HepG2 (cell line): ENCODE results near the gene TP53TG5. TPM values are rescaled to one million over a fixed set of nuclear protein-coding genes. Genes with fewer than 3 reads are reported as not detected.

Experiments used
- AHDC1 ChIP-seq: sonication (generic); formaldehyde crosslinking; IDR thresholded peaks from 2 replicates; pipeline ENCODE4 v1.5.1; 2020; ENCODE audit warnings: mild to moderate bottlenecking, missing genetic modification reagents, borderline replicate concordance
- FIP1L1 ChIP-seq: fragments of 200-400 bp; formaldehyde crosslinking; IDR thresholded peaks from 2 replicates; pipeline ENCODE4 v1.6.1; 2018; ENCODE audit warnings: low read depth, mild to moderate bottlenecking, low read length, moderate library complexity, borderline replicate concordance; ENCODE audit not compliant: insufficient read depth
- FOXA1 ChIP-seq, 2 experiments: fragments of 450-650 bp in 1 of 2; sonication (generic) in 1 of 2; formaldehyde crosslinking in 1 of 2; IDR thresholded peaks; 2 replicates each; pipeline versions ENCODE4 v1.4.0 to v1.6.1; 2016 to 2020; ENCODE audit warnings: missing genetic modification reagents in 1 of 2
- FUBP1 ChIP-seq: sonication (generic); formaldehyde crosslinking; IDR thresholded peaks from 2 replicates; pipeline ENCODE4 v1.5.1; 2020; ENCODE audit warnings: missing genetic modification reagents, mild to moderate bottlenecking, borderline replicate concordance
- GATA4 ChIP-seq: sonication (generic); IDR thresholded peaks from 2 replicates; pipeline ENCODE4 v1.6.1; 2016; ENCODE audit warnings: antibody characterized with exemption, low read depth, borderline replicate concordance
- GPN1 ChIP-seq: sonication (generic); formaldehyde crosslinking; IDR thresholded peaks from 2 replicates; pipeline ENCODE4 v1.5.1; 2020; ENCODE audit warnings: missing genetic modification reagents, borderline replicate concordance
- HBP1 ChIP-seq: IDR thresholded peaks from 2 replicates; pipeline ENCODE4 v1.6.1; 2016; ENCODE audit warnings: low read depth, control low read depth
- HNF1A ChIP-seq, 2 experiments: sonication (generic) in 1 of 2; formaldehyde crosslinking in 1 of 2; IDR thresholded peaks; 2 replicates each; pipeline versions ENCODE4 v1.4.0 to v1.6.1; 2016 to 2020; ENCODE audit warnings: borderline replicate concordance in 1 of 2, low read depth in 1 of 2, mild to moderate bottlenecking in 1 of 2, missing genetic modification reagents in 1 of 2
- TCF7 ChIP-seq: sonication (generic); IDR thresholded peaks from 2 replicates; pipeline ENCODE4 v1.6.1; 2016; ENCODE audit warnings: antibody characterized with exemption, low read depth
- TEAD2 ChIP-seq: sonication (generic); formaldehyde crosslinking; IDR thresholded peaks from 2 replicates; pipeline ENCODE4 v1.9.0; 2021; ENCODE audit warnings: missing genetic modification reagents
- TP53 ChIP-seq: sonication (generic); formaldehyde crosslinking; conservative IDR thresholded peaks from 2 replicates; pipeline ENCODE4 v1.4.0; 2020; ENCODE audit warnings: missing genetic modification reagents
- ZNF44 ChIP-seq: sonication (generic); formaldehyde crosslinking; IDR thresholded peaks from 2 replicates; pipeline ENCODE4 v1.5.1; 2020; ENCODE audit warnings: mild to moderate bottlenecking, missing genetic modification reagents
- ZNF616 ChIP-seq: sonication (generic); formaldehyde crosslinking; IDR thresholded peaks from 2 replicates; pipeline ENCODE4 v1.5.0; 2020; ENCODE audit warnings: low read depth, mild to moderate bottlenecking, missing genetic modification reagents
- polyA plus RNA-seq, 8 experiments: library from polyadenylated mRNA; depleted of rRNA in 3 of 8; stranded (reverse) in 7 of 8; unstranded in 1 of 8; fragments of >200 nt; fragmentation: Illumina TruSeq in 4 of 8; extraction: Trizol in 4 of 8; gene quantifications; 2 replicates each; pipeline versions ENCODE4 v1.2.1 to v1.2.3, GENCODE V29; 2011 to 2016; ENCODE audit warnings: low read depth in 4 of 8, missing spikeins in 1 of 8, mixed read lengths in 1 of 8; ENCODE audit not compliant: insufficient read depth in 1 of 8
- total RNA-seq, 5 experiments: library from RNA; depleted of rRNA; stranded (reverse); fragments of >200 nt; fragmentation: Illumina TruSeq; extraction: Trizol; gene quantifications; 2 replicates each; pipeline ENCODE4 v1.2.3, GENCODE V29; 2016; ENCODE audit warnings: low read depth in 1 of 5

TP53TG5 gene
- total and polyA plus RNA-seq, 2 of the 13 experiments (the other 11 are each of a cell fraction or from before 2014, with no cell fraction given): 0.11 TPM; not detected in 1

GRCh38 chr20:45359406-45360148 lies 18.5 kb downstream of the TP53TG5 start (continued):
- TF ChIP-seq HNF1A (IDR thresholded peaks at IDR 0.05; ENCODE audit: low read depth) (no peak), HNF1A (CRISPR knock-in tag; IDR thresholded peaks at IDR 0.05; ENCODE audit: borderline replicate concordance) (no peak), ZNF616 (no peak), AHDC1 (CRISPR knock-in tag) (peak; percentile 26; the same call in 1 of the 2 replicates), GATA4 (no peak), FIP1L1 (no peak), FOXA1 (IDR thresholded peaks at IDR 0.05) (no peak), FOXA1 (CRISPR knock-in tag; IDR thresholded peaks at IDR 0.05) (no peak), TCF7 (no peak), TP53 (CRISPR knock-in tag) (no peak), FUBP1 (CRISPR knock-in tag) (no peak), HBP1 (no peak), ZNF44 (CRISPR knock-in tag) (no peak), TEAD2 (CRISPR knock-in tag) (0 out of 2 replicates have a peak, but pooled peaks have one; percentile 21), GPN1 (CRISPR knock-in tag) (no peak)
